Activated CD4-positive, alpha-beta T cell treated with anti-CD3 and anti-CD28 coated beads for 36 hours (primary cell): ENCODE measurements around the gene OSBPL10. TPM values are rescaled to one million over a fixed set of nuclear protein-coding genes. Genes with fewer than 3 reads are reported as not detected.
A peak's percentile ranks its signal among the peaks of the same experiment; 100 is the strongest.
"Not testable (repeated sequence)": the region's sequence is repeated elsewhere in the genome, so short reads cannot be mapped to it uniquely, and the experiment has no call there.

Experiments used
- ATAC-seq: fragments of 200-7000 bp; cut with Tn5 transposase; one replicate; pipeline ENCODE4 v1.10.0; 2021; ENCODE audit warnings: mild to moderate bottlenecking, moderate library complexity
- CTCF ChIA-PET: fragments of 350-600 bp; sonication (Branson Sonifier 250); formaldehyde crosslinking; loops from one replicate; lab custom pipeline; 2021; ENCODE audit warnings: antibody characterized with exemption; lab: Charles Lee
- POLR2A ChIA-PET: fragments of 350-600 bp; sonication (Branson Sonifier 250); formaldehyde crosslinking; loops from one replicate; lab custom pipeline; 2021; ENCODE audit warnings: antibody characterized with exemption, inconsistent platforms; lab: Charles Lee
- DNase-seq: peaks from one replicate; pipeline ENCODE4 v3.0.0-alpha.2; 2020
- H3K27ac Mint-ChIP-seq: one replicate; pipeline ENCODE4 v1.8.0; 2021; ENCODE audit warnings: mixed read lengths
- H3K27me3 Mint-ChIP-seq: one replicate; pipeline ENCODE4 v1.8.0; 2021; ENCODE audit warnings: mixed read lengths
- H3K36me3 Mint-ChIP-seq: one replicate; pipeline ENCODE4 v1.8.0; 2021; ENCODE audit warnings: low read depth, mixed read lengths
- H3K4me1 Mint-ChIP-seq: one replicate; pipeline ENCODE4 v1.8.0; 2021; ENCODE audit warnings: mixed read lengths
- H3K4me3 Mint-ChIP-seq: one replicate; pipeline ENCODE4 v1.8.0; 2021; ENCODE audit warnings: mild to moderate bottlenecking, moderate library complexity, mixed read lengths
- H3K9me3 Mint-ChIP-seq: one replicate; pipeline ENCODE4 v1.8.0; 2021; ENCODE audit warnings: low read depth, mixed read lengths
- intact Hi-C, 2 experiments: fragments of 100-400 bp; cut with DNase I in 1 of 2; cut with micrococcal nuclease in 1 of 2; formaldehyde crosslinking; loops; one replicate each; pipeline versions ENCODE4 v1.14.2 to v1.15.1; 2022 to 2024; cut with DNase I, micrococcal nuclease
- total RNA-seq, 2 experiments: library from RNA; stranded (reverse); gene quantifications; one replicate each; pipeline ENCODE4 v1.2.3, GENCODE V29; 2021

Gene OSBPL10
- total RNA-seq, 2 experiments from 2014 or later, result 11.2 to 11.8 TPM

GRCh38 chr3:32009957-32010356 lies 28.9 kb upstream of the OSBPL10 start:
- Mint-ChIP-seq H3K27me3 (peaks cover 7% of the 10 kb centered on the region), H3K4me3 (no peak overlapping the region), H3K36me3 (no peaks in the 10 kb centered on the region), H3K27ac (no peak overlapping the region), H3K4me1 (peaks cover 5% of the 10 kb centered on the region), H3K9me3 (no peaks in the 10 kb centered on the region)
- intact Hi-C loops, result no loop called here
- ATAC-seq (no peak), DNase-seq (no peak)
- ChIA-PET CTCF (interaction anchor here (0.7 to 1.8 kb wide), 2 partner anchors 9 to 1355 kb away, joined by 3 to 4 read pairs; no protein-coding TSS in a partner anchor), POLR2A (no interaction called here)

DNA sequence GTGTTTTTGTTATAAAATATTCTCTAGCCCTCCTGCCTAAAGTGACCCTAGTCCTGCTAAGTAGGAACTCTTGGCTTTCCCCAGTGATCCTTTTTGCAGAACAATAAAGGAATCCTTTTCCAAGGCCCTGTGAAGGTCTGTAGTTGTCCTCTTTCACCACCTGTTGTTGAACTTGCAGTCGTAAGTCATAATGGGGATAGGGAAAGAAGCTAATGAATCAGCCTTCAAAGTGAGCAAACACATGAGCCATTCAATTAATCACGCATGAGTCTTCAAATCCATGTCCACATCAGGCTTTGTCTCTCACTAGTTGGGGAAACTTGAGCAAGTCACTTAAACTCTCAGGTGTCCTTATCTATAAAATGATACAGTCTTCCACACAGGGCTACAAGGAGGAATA lies 28.0 kb upstream of the OSBPL10 start:
- H3K4me1 Mint-ChIP-seq, result peaks cover 5% of the 10 kb centered on the region
- ATAC-seq (no peak), DNase-seq (no peak)
- peaks cover 7% of the 10 kb centered on the region for H3K27me3 Mint-ChIP-seq
- H3K27ac Mint-ChIP-seq, result no peak overlapping the region
- ChIA-PET POLR2A (interaction anchor here (0.8 kb wide), 1 partner anchor 296 kb away, joined by 4 read pairs; no protein-coding TSS in a partner anchor), CTCF (interaction anchor here (1.0 kb wide), 1 partner anchor 12 kb away, joined by 3 read pairs; no protein-coding TSS in a partner anchor)
- intact Hi-C loops, result no loop called here
- no peak overlapping the region for H3K4me3 Mint-ChIP-seq
- H3K36me3 Mint-ChIP-seq, result no peaks in the 10 kb centered on the region
- H3K9me3 Mint-ChIP-seq, result no peaks in the 10 kb centered on the region

GRCh38 chr3:32004113-32004765 lies 23.2 kb upstream of the OSBPL10 start:
- intact Hi-C loops, result no loop called here
- Mint-ChIP-seq H3K4me3 (no peak overlapping the region), H3K9me3 (no peaks in the 10 kb centered on the region), H3K27ac (no peak overlapping the region), H3K27me3 (peaks cover 20% of the 10 kb centered on the region), H3K36me3 (no peaks in the 10 kb centered on the region), H3K4me1 (no peaks in the 10 kb centered on the region)
- DNase-seq (no peak), ATAC-seq (no peak)
- POLR2A ChIA-PET, result no interaction called here
- CTCF ChIA-PET, result interaction anchor here (0.6 to 0.8 kb wide), 2 partner anchors 15 to 142 kb away, joined by 3 to 4 read pairs; no protein-coding TSS in a partner anchor

DNA sequence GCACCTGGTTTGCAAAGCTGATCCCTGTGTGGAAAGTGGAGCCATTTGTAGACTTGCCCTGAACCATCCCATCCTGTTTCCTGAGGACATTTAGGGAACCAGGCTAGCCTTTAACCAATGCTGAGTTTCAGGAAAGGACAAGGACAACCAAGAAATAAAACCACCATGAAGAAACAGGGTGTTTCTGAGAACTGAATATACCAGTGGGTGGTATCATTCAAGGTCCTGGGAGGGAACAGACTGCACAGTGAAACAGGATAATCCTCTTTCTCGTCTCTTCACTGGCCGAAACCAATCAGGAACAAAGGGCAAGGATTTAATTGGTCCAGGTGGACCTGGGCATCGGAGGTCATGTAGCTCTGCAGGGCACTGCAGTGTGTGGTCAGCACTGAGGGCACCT lies 22.3 kb upstream of the OSBPL10 start:
- Mint-ChIP-seq H3K9me3 (no peaks in the 10 kb centered on the region), H3K36me3 (no peaks in the 10 kb centered on the region), H3K27ac (no peak overlapping the region), H3K4me3 (no peak overlapping the region), H3K27me3 (peaks cover 20% of the 10 kb centered on the region), H3K4me1 (no peaks in the 10 kb centered on the region)
- no peak for DNase-seq
- CTCF ChIA-PET, result no interaction called here
- no peak for ATAC-seq
- intact Hi-C loops, result no loop called here
- POLR2A ChIA-PET, result no interaction called here

DNA sequence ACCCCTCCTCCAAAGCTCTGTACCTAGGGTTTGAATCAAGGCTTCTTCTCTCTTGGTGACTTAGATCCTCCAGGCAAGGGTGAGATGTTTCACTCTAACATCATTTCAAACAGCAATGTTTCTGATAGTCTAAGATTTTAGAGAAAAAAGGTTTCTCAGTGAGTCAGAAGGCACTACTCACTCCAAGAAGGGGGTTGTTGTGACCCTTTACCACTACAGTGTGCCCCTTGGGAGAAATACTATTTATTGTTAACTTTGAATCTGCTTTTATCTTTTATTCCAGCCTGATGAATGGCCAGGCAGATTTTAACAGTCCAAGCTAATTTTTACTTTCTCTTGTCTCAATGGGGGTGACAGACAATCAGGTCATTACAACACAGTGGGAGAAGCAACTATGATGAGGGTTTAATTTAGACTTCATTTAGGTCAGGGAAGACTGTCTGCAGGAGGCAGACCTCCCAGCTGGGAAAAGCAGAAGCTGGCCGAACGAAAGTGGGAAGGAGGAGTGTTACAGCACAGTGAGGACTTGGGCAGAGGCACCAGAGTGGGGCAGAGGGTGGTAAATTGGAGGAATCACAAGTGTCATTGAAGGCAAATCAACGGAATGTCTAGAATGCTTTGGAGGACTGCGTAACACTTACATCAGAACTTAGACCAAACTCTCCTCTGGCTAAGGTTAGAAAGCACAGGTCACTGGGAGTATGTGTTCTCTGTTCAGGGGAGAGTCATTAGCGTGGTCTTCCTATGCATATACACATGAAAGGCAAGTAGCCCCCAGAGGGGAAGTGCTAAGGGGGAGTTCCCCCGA lies 21.7 kb upstream of the OSBPL10 start:
- Mint-ChIP-seq H3K27me3 (peaks cover 20% of the 10 kb centered on the region), H3K36me3 (no peaks in the 10 kb centered on the region), H3K9me3 (no peaks in the 10 kb centered on the region), H3K4me1 (no peaks in the 10 kb centered on the region), H3K27ac (no peak overlapping the region), H3K4me3 (no peak overlapping the region)
- DNase-seq (no peak), ATAC-seq (no peak)
- intact Hi-C loops, result no loop called here
- ChIA-PET CTCF (interaction anchor here (0.9 kb wide), 1 partner anchor 16 kb away, joined by 3 read pairs; no protein-coding TSS in a partner anchor), POLR2A (no interaction called here)

GRCh38 chr3:32000877-32001276 lies 19.8 kb upstream of the OSBPL10 start:
- H3K9me3 Mint-ChIP-seq, result no peaks in the 10 kb centered on the region
- ATAC-seq (no peak), DNase-seq (no peak)
- no peaks in the 10 kb centered on the region for H3K36me3 Mint-ChIP-seq
- CTCF ChIA-PET, result no interaction called here
- H3K4me1 Mint-ChIP-seq, result peaks cover 5% of the 10 kb centered on the region
- POLR2A ChIA-PET, result no interaction called here
- peaks cover 19% of the 10 kb centered on the region for H3K27me3 Mint-ChIP-seq
- intact Hi-C loops, result no loop called here
- no peak overlapping the region for H3K27ac Mint-ChIP-seq
- no peak overlapping the region for H3K4me3 Mint-ChIP-seq

DNA sequence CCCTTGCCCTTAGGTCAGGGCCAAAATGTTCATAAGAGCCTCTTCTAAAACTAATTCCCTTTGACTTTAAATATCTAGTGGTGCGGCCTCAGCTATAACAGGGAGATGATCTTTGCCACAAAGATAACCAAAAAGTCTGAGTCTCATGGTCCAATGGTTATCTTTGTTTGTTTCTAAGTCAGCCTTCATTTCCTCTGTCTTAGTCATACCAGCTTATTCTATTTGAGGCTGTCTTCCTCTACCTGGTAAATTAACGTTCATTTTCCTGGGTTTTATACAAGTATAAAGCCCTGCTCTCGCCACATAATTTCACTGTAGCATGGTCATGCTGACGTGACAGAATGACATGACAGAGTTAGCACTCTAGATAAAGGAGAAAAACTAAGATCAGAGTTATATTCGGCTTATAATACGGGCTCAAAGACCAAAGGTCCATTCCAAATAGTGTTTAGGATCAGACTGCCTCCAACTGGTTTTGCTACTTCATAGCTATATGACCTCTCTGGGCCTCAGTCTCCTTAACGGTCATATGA lies 18.9 kb upstream of the OSBPL10 start:
- Mint-ChIP-seq H3K27me3 (peaks cover 22% of the 10 kb centered on the region), H3K9me3 (peaks cover 2% of the 10 kb centered on the region), H3K27ac (no peak overlapping the region), H3K4me3 (no peak overlapping the region), H3K4me1 (peaks cover 8% of the 10 kb centered on the region), H3K36me3 (no peaks in the 10 kb centered on the region)
- ChIA-PET CTCF (no interaction called here), POLR2A (no interaction called here)
- DNase-seq (no peak), ATAC-seq (peak; percentile 44)
- intact Hi-C loops, result no loop called here

GRCh38 chr3:31997500-31997899 lies 16.4 kb upstream of the OSBPL10 start:
- intact Hi-C loops, result no loop called here
- DNase-seq, result no peak
- no peak overlapping the region for H3K4me3 Mint-ChIP-seq
- peaks cover 8% of the 10 kb centered on the region for H3K4me1 Mint-ChIP-seq
- no peak overlapping the region for H3K27ac Mint-ChIP-seq
- peaks cover 24% of the 10 kb centered on the region for H3K27me3 Mint-ChIP-seq
- CTCF ChIA-PET, result interaction anchor here (0.9 to 1.1 kb wide), 2 partner anchors 12 to 22 kb away, joined by 3 read pairs; no protein-coding TSS in a partner anchor
- POLR2A ChIA-PET, result no interaction called here
- H3K9me3 Mint-ChIP-seq, result peaks cover 6% of the 10 kb centered on the region
- ATAC-seq, result no peak
- peaks cover under 1% of the 10 kb centered on the region for H3K36me3 Mint-ChIP-seq

- peak; percentile 89 for ATAC-seq
- intact Hi-C loops, result no loop called here
- POLR2A ChIA-PET, result no interaction called here
These were observed 15.1 kb upstream of the OSBPL10 start for GRCh38 chr3:31996195-31996594.

GRCh38 chr3:31995026-31995425 lies 14.0 kb upstream of the OSBPL10 start:
- POLR2A ChIA-PET, H3K27ac Mint-ChIP-seq, ATAC-seq: not testable (repeated sequence)

More at GRCh38 chr3:31996195-31996594, 15.1 kb upstream of the OSBPL10 start:
- H3K27me3 Mint-ChIP-seq, result peaks cover 21% of the 10 kb centered on the region
- H3K4me1 Mint-ChIP-seq, result peaks cover 8% of the 10 kb centered on the region
- H3K27ac Mint-ChIP-seq, result no peak overlapping the region
- H3K9me3 Mint-ChIP-seq, result peaks cover 6% of the 10 kb centered on the region
- peaks cover 2% of the 10 kb centered on the region for H3K36me3 Mint-ChIP-seq
- CTCF ChIA-PET, result no interaction called here
- peak; percentile 16 for DNase-seq
- H3K4me3 Mint-ChIP-seq, result no peak overlapping the region

DNA sequence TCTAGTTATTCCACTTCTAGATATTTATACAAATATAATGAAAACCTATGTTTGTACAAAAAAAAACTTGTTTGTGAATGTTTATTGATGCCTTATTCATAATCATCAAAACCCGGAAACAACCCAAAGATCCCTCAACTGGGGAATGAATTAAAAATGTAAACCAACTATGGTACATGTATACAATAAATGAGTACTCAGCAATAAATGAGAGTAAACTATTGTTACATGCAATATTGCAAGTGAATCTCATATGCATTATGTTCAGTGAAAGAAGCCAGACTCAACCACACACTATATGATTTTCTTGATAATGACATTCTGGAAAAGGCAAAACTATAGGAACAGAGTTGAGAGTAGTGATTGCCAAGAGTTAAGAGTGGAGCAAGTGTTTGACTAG lies 12.8 kb upstream of the OSBPL10 start:
- Mint-ChIP-seq H3K36me3 (peaks cover 2% of the 10 kb centered on the region), H3K4me3 (no peak overlapping the region), H3K27me3 (peaks cover 19% of the 10 kb centered on the region), H3K27ac (no peak overlapping the region), H3K9me3 (peaks cover 8% of the 10 kb centered on the region), H3K4me1 (peaks cover 8% of the 10 kb centered on the region)
- DNase-seq, result no peak
- intact Hi-C loops, result no loop called here
- POLR2A ChIA-PET, result no interaction called here
- CTCF ChIA-PET, result interaction anchor here (0.5 kb wide), 1 partner anchor 420 kb away, joined by 3 read pairs; no protein-coding TSS in a partner anchor
- no peak for ATAC-seq

More at GRCh38 chr3:31995026-31995425, 14.0 kb upstream of the OSBPL10 start:
- intact Hi-C loops, H3K4me1 Mint-ChIP-seq, CTCF ChIA-PET, H3K36me3 Mint-ChIP-seq, H3K4me3 Mint-ChIP-seq, H3K9me3 Mint-ChIP-seq, DNase-seq: not testable (repeated sequence)
- H3K27me3 Mint-ChIP-seq, result peaks cover 19% of the 10 kb centered on the region
